Lower leg skin (tissue), 3 donors: ENCODE data around the gene DTHD1.

Experiments used
- CTCF ChIP-seq, 3 donors: fragments of 450-650 bp; IDR thresholded peaks; one replicate each; pipeline ENCODE4 v1.5.1; 2016; ENCODE audit warnings: antibody characterized with exemption in 3 of 3, mild to moderate bottlenecking in 3 of 3, moderate library complexity in 2 of 3
- POLR2A ChIP-seq, 2 donors: fragments of 450-650 bp; IDR thresholded peaks; one replicate each; pipeline ENCODE4 v1.6.1; 2016 to 2017; ENCODE audit warnings: antibody characterized with exemption in 2 of 2, mild to moderate bottlenecking in 1 of 2, moderate library complexity in 1 of 2

- no peak for TF ChIP-seq CTCF (IDR thresholded peaks at IDR 0.05)
- TF ChIP-seq POLR2A (IDR thresholded peaks at IDR 0.05) = no peak
Observed at GRCh38 chr4:36325926-36326325, 44.5 kb downstream of the DTHD1 start.
